SK-N-SH (cell line): ENCODE measurements around the gene DISP2.
A peak's percentile ranks its signal among the peaks of the same experiment; 100 is the strongest.

Experiments
- EP300 ChIP-seq, 2 experiments: IDR thresholded peaks; 2 replicates each; pipeline versions ENCODE4 v1.4.0 to v1.6.1; 2012; ENCODE audit warnings: borderline replicate concordance in 1 of 2, low read depth in 1 of 2, low read length in 1 of 2
- JUND ChIP-seq: IDR thresholded peaks from 2 replicates; pipeline ENCODE4 v1.4.0; 2012
- POLR2AphosphoS5 ChIP-seq: IDR thresholded peaks from 2 replicates; pipeline ENCODE4 v1.6.1; 2012; ENCODE audit warnings: low read depth, low read length
- SMC3 ChIP-seq: IDR thresholded peaks from 2 replicates; pipeline ENCODE4 v1.6.1; 2012; ENCODE audit warnings: low read depth, low read length, improper control_type of control experiment
- TF ChIP-seq, protein P1 (sequence below): fragments of 200-600 bp; sonication (generic); IDR thresholded peaks from 2 replicates; pipeline ENCODE4 v1.6.1; 2017; ENCODE audit warnings: antibody characterized with exemption, mild to moderate bottlenecking, moderate library complexity
- TF ChIP-seq, protein P2 (sequence below): IDR thresholded peaks from 2 replicates; pipeline ENCODE4 v1.6.1; 2012; ENCODE audit warnings: mild to moderate bottlenecking, low read depth, low read length, moderate library complexity

DNA sequence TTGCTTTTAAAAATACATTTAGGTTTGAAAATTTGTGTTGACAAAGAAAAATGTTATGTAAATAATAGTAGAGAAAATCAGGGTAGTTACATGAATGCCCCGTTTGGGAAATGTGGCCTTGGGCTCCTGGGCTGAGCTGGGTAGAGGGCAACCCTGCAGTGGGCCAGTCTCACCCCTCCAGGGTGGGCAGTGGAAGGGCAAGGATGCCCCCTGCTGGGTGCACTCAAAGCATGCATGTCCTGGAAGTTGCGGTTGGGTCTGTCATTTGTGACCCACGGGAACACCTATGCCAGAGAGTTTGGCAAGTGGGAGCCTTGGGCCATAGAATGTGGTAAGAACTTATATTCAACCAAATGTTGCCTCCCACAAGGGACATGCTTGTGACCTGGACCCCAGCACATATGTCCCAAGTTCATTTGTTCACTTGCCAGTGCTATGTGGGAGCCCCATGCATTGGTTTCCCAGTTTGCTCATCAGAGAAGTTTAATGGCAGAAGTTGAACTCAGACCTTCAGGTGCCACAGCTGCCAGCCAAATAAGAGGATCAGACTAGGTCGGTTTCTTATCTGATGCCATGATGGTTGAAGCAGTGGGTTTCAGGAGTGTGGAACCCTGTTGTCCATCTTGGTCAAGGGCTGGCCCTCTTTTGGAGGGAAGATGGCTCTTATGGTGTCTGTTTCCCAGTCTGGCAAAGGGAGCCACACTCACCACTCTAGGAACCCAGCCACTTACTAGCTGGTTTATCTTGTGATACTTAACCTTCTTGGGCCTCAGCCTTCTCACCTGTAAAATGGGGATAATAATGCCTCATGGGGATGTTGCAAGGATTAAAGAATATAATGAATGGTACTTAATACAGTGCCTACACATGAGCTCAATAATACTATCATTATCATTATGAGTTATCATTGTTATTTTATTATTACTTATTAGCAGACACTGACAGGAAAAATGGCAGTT lies 47.7 kb upstream of the DISP2 start:
- TF ChIP-seq SMC3, result peak; percentile 97
- no peak for TF ChIP-seq JUND
- no peak for TF ChIP-seq POLR2AphosphoS5
- TF ChIP-seq, protein P1, sequence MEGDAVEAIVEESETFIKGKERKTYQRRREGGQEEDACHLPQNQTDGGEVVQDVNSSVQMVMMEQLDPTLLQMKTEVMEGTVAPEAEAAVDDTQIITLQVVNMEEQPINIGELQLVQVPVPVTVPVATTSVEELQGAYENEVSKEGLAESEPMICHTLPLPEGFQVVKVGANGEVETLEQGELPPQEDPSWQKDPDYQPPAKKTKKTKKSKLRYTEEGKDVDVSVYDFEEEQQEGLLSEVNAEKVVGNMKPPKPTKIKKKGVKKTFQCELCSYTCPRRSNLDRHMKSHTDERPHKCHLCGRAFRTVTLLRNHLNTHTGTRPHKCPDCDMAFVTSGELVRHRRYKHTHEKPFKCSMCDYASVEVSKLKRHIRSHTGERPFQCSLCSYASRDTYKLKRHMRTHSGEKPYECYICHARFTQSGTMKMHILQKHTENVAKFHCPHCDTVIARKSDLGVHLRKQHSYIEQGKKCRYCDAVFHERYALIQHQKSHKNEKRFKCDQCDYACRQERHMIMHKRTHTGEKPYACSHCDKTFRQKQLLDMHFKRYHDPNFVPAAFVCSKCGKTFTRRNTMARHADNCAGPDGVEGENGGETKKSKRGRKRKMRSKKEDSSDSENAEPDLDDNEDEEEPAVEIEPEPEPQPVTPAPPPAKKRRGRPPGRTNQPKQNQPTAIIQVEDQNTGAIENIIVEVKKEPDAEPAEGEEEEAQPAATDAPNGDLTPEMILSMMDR, result peak; percentile 76
- TF ChIP-seq, protein P2, sequence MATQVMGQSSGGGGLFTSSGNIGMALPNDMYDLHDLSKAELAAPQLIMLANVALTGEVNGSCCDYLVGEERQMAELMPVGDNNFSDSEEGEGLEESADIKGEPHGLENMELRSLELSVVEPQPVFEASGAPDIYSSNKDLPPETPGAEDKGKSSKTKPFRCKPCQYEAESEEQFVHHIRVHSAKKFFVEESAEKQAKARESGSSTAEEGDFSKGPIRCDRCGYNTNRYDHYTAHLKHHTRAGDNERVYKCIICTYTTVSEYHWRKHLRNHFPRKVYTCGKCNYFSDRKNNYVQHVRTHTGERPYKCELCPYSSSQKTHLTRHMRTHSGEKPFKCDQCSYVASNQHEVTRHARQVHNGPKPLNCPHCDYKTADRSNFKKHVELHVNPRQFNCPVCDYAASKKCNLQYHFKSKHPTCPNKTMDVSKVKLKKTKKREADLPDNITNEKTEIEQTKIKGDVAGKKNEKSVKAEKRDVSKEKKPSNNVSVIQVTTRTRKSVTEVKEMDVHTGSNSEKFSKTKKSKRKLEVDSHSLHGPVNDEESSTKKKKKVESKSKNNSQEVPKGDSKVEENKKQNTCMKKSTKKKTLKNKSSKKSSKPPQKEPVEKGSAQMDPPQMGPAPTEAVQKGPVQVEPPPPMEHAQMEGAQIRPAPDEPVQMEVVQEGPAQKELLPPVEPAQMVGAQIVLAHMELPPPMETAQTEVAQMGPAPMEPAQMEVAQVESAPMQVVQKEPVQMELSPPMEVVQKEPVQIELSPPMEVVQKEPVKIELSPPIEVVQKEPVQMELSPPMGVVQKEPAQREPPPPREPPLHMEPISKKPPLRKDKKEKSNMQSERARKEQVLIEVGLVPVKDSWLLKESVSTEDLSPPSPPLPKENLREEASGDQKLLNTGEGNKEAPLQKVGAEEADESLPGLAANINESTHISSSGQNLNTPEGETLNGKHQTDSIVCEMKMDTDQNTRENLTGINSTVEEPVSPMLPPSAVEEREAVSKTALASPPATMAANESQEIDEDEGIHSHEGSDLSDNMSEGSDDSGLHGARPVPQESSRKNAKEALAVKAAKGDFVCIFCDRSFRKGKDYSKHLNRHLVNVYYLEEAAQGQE, result no peak
- TF ChIP-seq EP300 (IDR thresholded peaks at IDR 0.05; ENCODE audit: borderline replicate concordance in 1 of 2, low read depth in 1 of 2, low read length in 1 of 2), result no peak
